Fibroblast of the conjunctiva (primary cell): Measurements from ENCODE around the gene SMARCA2.
"Not testable (repeated sequence)": the region's sequence is repeated elsewhere in the genome, so short reads cannot be mapped to it uniquely, and the experiment has no call there.

Experiments
- DNase-seq: peaks from one replicate; pipeline ENCODE4 v3.0.0-alpha.2; 2010; ENCODE audit warnings: low read depth

The SMARCA2 gene

GRCh38 chr9:2145746-2146145 lies 130.6 kb downstream of the SMARCA2 start:
- DNase-seq, result no peak

- not testable (repeated sequence) for DNase-seq
Observed at GRCh38 chr9:2146700-2147099, 131.6 kb downstream of the SMARCA2 start.

GRCh38 chr9:2150338-2150737 lies 135.2 kb downstream of the SMARCA2 start:
- DNase-seq, result no peak

- no peak for DNase-seq
Observed at GRCh38 chr9:2151171-2151570, 136.0 kb downstream of the SMARCA2 start.

- DNase-seq, result no peak
Observed at GRCh38 chr9:2152966-2153629, 138.0 kb downstream of the SMARCA2 start.

- DNase-seq, result no peak
Observed at GRCh38 chr9:2153630-2154217, 138.6 kb downstream of the SMARCA2 start.

GRCh38 chr9:2154731-2155130 lies 139.6 kb downstream of the SMARCA2 start:
- DNase-seq, result no peak

- no peak for DNase-seq
Observed at GRCh38 chr9:2155966-2156365, 140.8 kb downstream of the SMARCA2 start.

GRCh38 chr9:2157277-2158110 lies 142.3 kb downstream of the SMARCA2 start:
- peak; percentile 29 for DNase-seq

GRCh38 chr9:2158111-2158610 lies 143.0 kb downstream of the SMARCA2 start:
- peak; percentile 65 for DNase-seq

GRCh38 chr9:2158766-2159430 lies 143.8 kb downstream of the SMARCA2 start:
- DNase-seq, result no peak

GRCh38 chr9:2159521-2160454 lies 144.6 kb downstream of the SMARCA2 start:
- DNase-seq, result no peak

- no peak for DNase-seq
Observed at GRCh38 chr9:2161661-2162060, 146.5 kb downstream of the SMARCA2 start.

GRCh38 chr9:2163231-2163885 lies 148.2 kb downstream of the SMARCA2 start:
- no peak for DNase-seq

- no peak for DNase-seq
Observed at GRCh38 chr9:2164268-2164667, 149.1 kb downstream of the SMARCA2 start.

- DNase-seq, result no peak
Observed at GRCh38 chr9:2166203-2166602, 151.1 kb downstream of the SMARCA2 start.

- no peak for DNase-seq
Observed at GRCh38 chr9:2169035-2169434, 153.9 kb downstream of the SMARCA2 start.

GRCh38 chr9:2170722-2171121 lies 155.6 kb downstream of the SMARCA2 start:
- no peak for DNase-seq

GRCh38 chr9:2173170-2173569 lies 158.0 kb downstream of the SMARCA2 start:
- DNase-seq, result no peak

GRCh38 chr9:2173861-2174260 lies 158.7 kb downstream of the SMARCA2 start:
- no peak for DNase-seq

- DNase-seq, result no peak
Observed at GRCh38 chr9:2174306-2174705, 159.2 kb downstream of the SMARCA2 start.
